ENCODE results near the gene SLC9C2. TPM values are rescaled to one million over a fixed set of nuclear protein-coding genes. Genes with fewer than 3 reads are reported as not detected.
"Not testable (repeated sequence)": the region's sequence is repeated elsewhere in the genome, so short reads cannot be mapped to it uniquely, and the experiment has no call there.

The SLC9C2 gene
- total and polyA plus RNA-seq, 2 donors (not counting 1 experiment from before 2014, with no cell fraction given), result not detected

DNA sequence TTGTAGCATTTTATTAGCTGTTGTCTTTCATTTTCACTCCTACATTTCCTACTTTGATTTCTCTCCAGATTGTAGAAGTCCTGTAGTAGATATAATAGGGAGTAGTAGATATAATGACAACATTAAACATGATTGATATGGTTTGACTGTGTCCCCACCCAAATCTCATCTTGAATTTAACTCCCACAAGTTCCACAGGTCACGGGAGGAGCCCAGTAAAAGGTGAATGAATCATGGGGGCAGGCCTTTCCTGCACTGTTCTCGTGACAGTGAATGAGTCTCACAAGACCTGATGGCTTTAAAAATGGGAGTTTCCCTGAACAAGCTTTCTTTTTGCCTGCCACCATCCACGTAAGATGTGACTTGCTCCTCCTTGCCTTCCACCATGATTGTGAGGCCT lies 133.2 kb downstream of the SLC9C2 start:
- Histone ChIP-seq H3K4me3 (replicated peaks in 1 of 4; ENCODE audit: control extremely low read depth in 1 of 4, insufficient read depth in 1 of 4, low read depth in 3 of 4, low read length in 4 of 4) (no peak overlapping the region), H3K79me2 (ENCODE audit: control insufficient read depth, insufficient read depth, low read length) (no peaks in the 10 kb centered on the region), H3K9me3 (ENCODE audit: control insufficient read depth, insufficient read depth, low read depth, low read length) (no peaks in the 10 kb centered on the region), H3K36me3 (ENCODE audit: control insufficient read depth, insufficient read depth, low read length) (no peaks in the 10 kb centered on the region), H3K4me1 (ENCODE audit: control insufficient read depth, extremely low read depth, insufficient read depth, low read length) (peaks cover 8% of the 10 kb centered on the region), H3K27ac (ENCODE audit: insufficient read depth, low read length) (no peak overlapping the region), H3K27me3 (ENCODE audit: control insufficient read depth, insufficient read depth, low read length) (no peaks in the 10 kb centered on the region), H4K20me1 (ENCODE audit: control insufficient read depth, extremely low read depth, insufficient read depth, low read length) (no peaks in the 10 kb centered on the region), H2AFZ (ENCODE audit: low read length) (no peak overlapping the region), H3K9ac (ENCODE audit: insufficient read depth, low read length) (no peak overlapping the region), H3K4me2 (ENCODE audit: extremely low read depth, insufficient read depth, low read length) (no peak overlapping the region)
- no peak for DNase-seq (ENCODE audit: low read depth in 2 of 2)
- TF ChIP-seq EZH2 (IDR thresholded peaks at IDR 0.05; ENCODE audit: low read length, missing control alignments) (no peak), CTCF (conservative IDR thresholded peaks at IDR 0.05 in 1 of 2, IDR thresholded peaks at IDR 0.05 in 1 of 2; ENCODE audit: low read depth in 1 of 2, low read length in 2 of 2) (no peak)

GRCh38 chr1:173467426-173467825 lies 135.4 kb downstream of the SLC9C2 start:
- no peak overlapping the region for H3K4me2 ChIP-seq (ENCODE audit: extremely low read depth, insufficient read depth, low read length)
- no peaks in the 10 kb centered on the region for H3K36me3 ChIP-seq (ENCODE audit: control insufficient read depth, insufficient read depth, low read length)
- H3K27me3 ChIP-seq (ENCODE audit: control insufficient read depth, insufficient read depth, low read length), result no peaks in the 10 kb centered on the region
- H2AFZ ChIP-seq (ENCODE audit: low read length), result no peak overlapping the region
- peak in 1 of 2 donors; percentile 65 for DNase-seq (ENCODE audit: low read depth in 2 of 2)
- no peaks in the 10 kb centered on the region for H4K20me1 ChIP-seq (ENCODE audit: control insufficient read depth, extremely low read depth, insufficient read depth, low read length)
- TF ChIP-seq CTCF (conservative IDR thresholded peaks at IDR 0.05 in 1 of 2, IDR thresholded peaks at IDR 0.05 in 1 of 2; ENCODE audit: low read depth in 1 of 2, low read length in 2 of 2) (no peak), EZH2 (IDR thresholded peaks at IDR 0.05; ENCODE audit: low read length, missing control alignments) (no peak)
- H3K79me2 ChIP-seq (ENCODE audit: control insufficient read depth, insufficient read depth, low read length), result no peaks in the 10 kb centered on the region
- no peak overlapping the region for H3K4me3 ChIP-seq (replicated peaks in 1 of 4; ENCODE audit: control extremely low read depth in 1 of 4, insufficient read depth in 1 of 4, low read depth in 3 of 4, low read length in 4 of 4)
- no peaks in the 10 kb centered on the region for H3K4me1 ChIP-seq (ENCODE audit: control insufficient read depth, extremely low read depth, insufficient read depth, low read length)
- H3K9ac ChIP-seq (ENCODE audit: insufficient read depth, low read length), result no peak overlapping the region
- no peaks in the 10 kb centered on the region for H3K9me3 ChIP-seq (ENCODE audit: control insufficient read depth, insufficient read depth, low read depth, low read length)
- no peak overlapping the region for H3K27ac ChIP-seq (ENCODE audit: insufficient read depth, low read length)

DNA sequence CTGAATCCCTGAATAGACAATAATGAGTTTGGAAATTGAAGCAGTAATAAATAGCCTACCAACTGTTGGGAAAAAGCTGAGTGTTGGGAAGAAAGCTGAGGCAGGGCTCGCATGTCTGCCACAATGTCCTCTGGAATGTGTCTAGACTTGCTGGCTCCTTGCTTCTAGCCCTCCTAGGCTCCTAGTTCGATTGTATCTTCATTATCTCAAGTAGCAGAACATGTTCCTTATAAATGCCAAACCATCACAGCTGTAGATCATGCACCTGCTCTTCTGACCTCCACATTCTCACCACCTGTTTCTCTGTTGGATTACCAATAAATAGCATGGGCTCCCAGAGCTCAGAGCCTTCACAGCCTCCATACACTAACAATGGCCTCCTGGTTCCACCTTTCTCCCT lies 138.7 kb downstream of the SLC9C2 start:
- not testable (repeated sequence) for H3K27me3 ChIP-seq (ENCODE audit: control insufficient read depth, insufficient read depth, low read length); H3K27ac ChIP-seq (ENCODE audit: insufficient read depth, low read length); H4K20me1 ChIP-seq (ENCODE audit: control insufficient read depth, extremely low read depth, insufficient read depth, low read length); H3K9ac ChIP-seq (ENCODE audit: insufficient read depth, low read length); H3K4me1 ChIP-seq (ENCODE audit: control insufficient read depth, extremely low read depth, insufficient read depth, low read length); H3K36me3 ChIP-seq (ENCODE audit: control insufficient read depth, insufficient read depth, low read length); H2AFZ ChIP-seq (ENCODE audit: low read length); H3K9me3 ChIP-seq (ENCODE audit: control insufficient read depth, insufficient read depth, low read depth, low read length); H3K4me3 ChIP-seq (replicated peaks in 1 of 4; ENCODE audit: control extremely low read depth in 1 of 4, insufficient read depth in 1 of 4, low read depth in 3 of 4, low read length in 4 of 4); H3K4me2 ChIP-seq (ENCODE audit: extremely low read depth, insufficient read depth, low read length); H3K79me2 ChIP-seq (ENCODE audit: control insufficient read depth, insufficient read depth, low read length); DNase-seq (ENCODE audit: low read depth in 2 of 2)

DNA sequence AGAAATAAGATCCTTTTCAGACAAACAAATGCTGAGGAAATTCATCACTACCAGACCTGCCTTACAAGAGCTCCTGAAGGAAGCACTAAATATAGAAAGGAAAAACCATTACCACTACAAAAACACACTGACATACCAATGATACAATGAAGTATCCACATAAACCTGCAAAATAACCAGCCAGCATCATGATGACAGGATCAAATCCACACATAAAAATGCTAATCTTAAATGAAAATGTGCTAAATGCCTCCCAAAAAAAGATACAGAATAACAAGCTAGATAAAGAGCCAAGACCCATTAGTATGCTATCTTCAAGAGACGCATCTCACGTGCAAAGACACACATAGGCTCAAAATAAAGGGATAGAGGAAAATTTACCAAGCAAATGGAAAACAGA lies 140.2 kb downstream of the SLC9C2 start:
- H3K9ac ChIP-seq (ENCODE audit: insufficient read depth, low read length); H3K27me3 ChIP-seq (ENCODE audit: control insufficient read depth, insufficient read depth, low read length); DNase-seq (ENCODE audit: low read depth in 2 of 2); H3K9me3 ChIP-seq (ENCODE audit: control insufficient read depth, insufficient read depth, low read depth, low read length); H3K27ac ChIP-seq (ENCODE audit: insufficient read depth, low read length); H4K20me1 ChIP-seq (ENCODE audit: control insufficient read depth, extremely low read depth, insufficient read depth, low read length); H3K4me2 ChIP-seq (ENCODE audit: extremely low read depth, insufficient read depth, low read length); H3K4me3 ChIP-seq (replicated peaks in 1 of 4; ENCODE audit: control extremely low read depth in 1 of 4, insufficient read depth in 1 of 4, low read depth in 3 of 4, low read length in 4 of 4); H2AFZ ChIP-seq (ENCODE audit: low read length); H3K36me3 ChIP-seq (ENCODE audit: control insufficient read depth, insufficient read depth, low read length); H3K79me2 ChIP-seq (ENCODE audit: control insufficient read depth, insufficient read depth, low read length); H3K4me1 ChIP-seq (ENCODE audit: control insufficient read depth, extremely low read depth, insufficient read depth, low read length): not testable (repeated sequence)
